Cardiac fibroblast (primary cell): ENCODE results near the gene LRRC3.

Experiments
- DNase-seq, 2 donors: peaks; one replicate each; pipeline versions ENCODE4 v3.0.0 to v3.0.0-alpha.2; 2010; ENCODE audit warnings: low read depth in 2 of 2
- H3K4me3 ChIP-seq, 2 donors: replicated peaks in 1 of 2; 1 replicate in 1 of 2; 2 replicates in 1 of 2; pipeline ENCODE4 v1.5.1; 2011; ENCODE audit warnings: low read depth in 2 of 2, low read length in 2 of 2, mild to moderate bottlenecking in 2 of 2, moderate library complexity in 1 of 2
- CTCF ChIP-seq: IDR thresholded peaks from one replicate; pipeline ENCODE4 v1.5.1; 2011; ENCODE audit warnings: low read depth, mild to moderate bottlenecking, low read length, inconsistent platforms

LRRC3 gene

GRCh38 chr21:44454747-44455523 lies at the start of gene LRRC3:
TSS of gene LRRC3 (plus strand) at chr21:44455510. CDS start at chr21:44456645, 1,135 bp downstream.
- DNase-seq, result peak; percentile 85 to 90
- H3K4me3 ChIP-seq, result peak within 1 kb of the TSS; percentile 55 to 56

GRCh38 chr21:44405948-44406872 lies 49.1 kb upstream of the LRRC3 start:
- no peak overlapping the region for H3K4me3 ChIP-seq
- DNase-seq, result peak in 1 of 2 donors; percentile 69
- TF ChIP-seq CTCF, result no peak

More at GRCh38 chr21:44454747-44455523, at the start of gene LRRC3:
- no peak for TF ChIP-seq CTCF

GRCh38 chr21:44406953-44407352 lies 48.4 kb upstream of the LRRC3 start:
- DNase-seq, result no peak
- H3K4me3 ChIP-seq, result no peak overlapping the region
- TF ChIP-seq CTCF, result no peak

- TF ChIP-seq CTCF, result no peak
- no peak for DNase-seq
- H3K4me3 ChIP-seq, result no peak overlapping the region
Observed at GRCh38 chr21:44407493-44407892, 47.8 kb upstream of the LRRC3 start.

GRCh38 chr21:44408226-44408625 lies 47.1 kb upstream of the LRRC3 start:
- no peak for TF ChIP-seq CTCF
- no peak for DNase-seq

GRCh38 chr21:44413566-44414290 lies 41.6 kb upstream of the LRRC3 start:
- DNase-seq, result no peak
- no peak overlapping the region for H3K4me3 ChIP-seq
- TF ChIP-seq CTCF, result no peak

More at GRCh38 chr21:44408226-44408625, 47.1 kb upstream of the LRRC3 start:
- no peak overlapping the region for H3K4me3 ChIP-seq
